Trophoblast cell (in vitro differentiated cells and primary cell): ENCODE results near the gene CEP83.

ENCODE experiments used
- DNase-seq, 2 donors: peaks; one replicate each; pipeline ENCODE4 v3.0.0-alpha.2; 2016
- H2AFZ ChIP-seq: 2 replicates; pipeline ENCODE4 v1.6.1; 2013; ENCODE audit warnings: low read length, moderate library complexity, mild to moderate bottlenecking; ENCODE audit not compliant: insufficient read depth, poor library complexity
- H2AK5ac ChIP-seq: 2 replicates; pipeline ENCODE4 v1.6.1; 2013; ENCODE audit warnings: mild to moderate bottlenecking, low read length
- H2BK120ac ChIP-seq: 2 replicates; pipeline ENCODE4 v1.6.1; 2013; ENCODE audit warnings: low read length, mild to moderate bottlenecking, moderate library complexity; ENCODE audit not compliant: insufficient read depth, poor library complexity
- H2BK12ac ChIP-seq: 2 replicates; pipeline ENCODE4 v1.6.1; 2013; ENCODE audit warnings: mild to moderate bottlenecking, low read length, moderate library complexity
- H2BK5ac ChIP-seq: 2 replicates; pipeline ENCODE4 v1.6.1; 2013; ENCODE audit warnings: low read length, low read depth, moderate library complexity, mild to moderate bottlenecking; ENCODE audit not compliant: poor library complexity
- H3K14ac ChIP-seq: 2 replicates; pipeline ENCODE4 v1.6.1; 2013; ENCODE audit warnings: mild to moderate bottlenecking, low read length
- H3K18ac ChIP-seq: 2 replicates; pipeline ENCODE4 v1.6.1; 2013; ENCODE audit warnings: mild to moderate bottlenecking, low read length
- H3K23ac ChIP-seq: 2 replicates; pipeline ENCODE4 v1.6.1; 2013; ENCODE audit warnings: low read length
- H3K27ac ChIP-seq: 2 replicates; pipeline ENCODE4 v1.5.1; 2013; ENCODE audit warnings: low read depth, mild to moderate bottlenecking, inconsistent platforms, low read length, moderate library complexity
- H3K27me3 ChIP-seq: 2 replicates; pipeline ENCODE4 v1.6.1; 2013; ENCODE audit warnings: inconsistent platforms, mild to moderate bottlenecking, low read length, moderate library complexity; ENCODE audit not compliant: insufficient read depth
- H3K36me3 ChIP-seq, 2 experiments: 1 replicate in 1 of 2; 2 replicates in 1 of 2; pipeline ENCODE4 v1.6.1; 2013; ENCODE audit warnings: low read length in 2 of 2, mild to moderate bottlenecking in 2 of 2, moderate library complexity in 1 of 2; ENCODE audit not compliant: insufficient read depth in 2 of 2, control insufficient read depth in 1 of 2
- H3K4ac ChIP-seq: 2 replicates; pipeline ENCODE4 v1.6.1; 2013; ENCODE audit warnings: low read depth, mild to moderate bottlenecking, low read length, moderate library complexity
- H3K4me1 ChIP-seq, 2 experiments: 1 replicate in 1 of 2; 2 replicates in 1 of 2; pipeline ENCODE4 v1.6.1; 2013; ENCODE audit warnings: low read length in 2 of 2, mild to moderate bottlenecking in 2 of 2, moderate library complexity in 1 of 2; ENCODE audit not compliant: insufficient read depth in 2 of 2, control insufficient read depth in 1 of 2
- H3K4me2 ChIP-seq: 2 replicates; pipeline ENCODE4 v1.6.1; 2013; ENCODE audit warnings: inconsistent platforms, mild to moderate bottlenecking, low read length, moderate library complexity
- H3K4me3 ChIP-seq: 2 replicates; pipeline ENCODE4 v1.5.1; 2013; ENCODE audit warnings: mild to moderate bottlenecking, low read depth, low read length, inconsistent platforms
- H3K79me1 ChIP-seq: one replicate; pipeline ENCODE4 v1.6.1; 2013; ENCODE audit warnings: low read length
- H3K79me2 ChIP-seq: 2 replicates; pipeline ENCODE4 v1.6.1; 2013; ENCODE audit warnings: low read length, mild to moderate bottlenecking; ENCODE audit not compliant: control insufficient read depth, insufficient read depth, poor library complexity
- H3K9ac ChIP-seq: 2 replicates; pipeline ENCODE4 v1.6.1; 2013; ENCODE audit warnings: mild to moderate bottlenecking, low read length
- H3K9me3 ChIP-seq: 2 replicates; pipeline ENCODE4 v1.6.1; 2013; ENCODE audit warnings: low read depth, mild to moderate bottlenecking, control low read depth, inconsistent platforms, low read length; ENCODE audit not compliant: insufficient read depth
- H4K12ac ChIP-seq: 2 replicates; pipeline ENCODE4 v1.6.1; 2013; ENCODE audit warnings: low read depth, mild to moderate bottlenecking, low read length, moderate library complexity
- H4K8ac ChIP-seq: 2 replicates; pipeline ENCODE4 v1.6.1; 2013; ENCODE audit warnings: low read depth, mild to moderate bottlenecking, low read length, moderate library complexity
- H4K91ac ChIP-seq: one replicate; pipeline ENCODE4 v1.6.1; 2013; ENCODE audit warnings: low read depth, mild to moderate bottlenecking, low read length, moderate library complexity
- WGBS: extraction: QIAGEN DNeasy Blood & Tissue Kit; methylation state at CpG from one replicate; pipeline ENCODE4 v1.1.7; 2013; ENCODE audit warnings: missing lambda C conversion rate; ENCODE audit not compliant: insufficient read length, insufficient coverage; ENCODE audit errors: extremely low coverage; 5-methylcytosine and 5-hydroxymethylcytosine counted together

The CEP83 gene

GRCh38 chr12:94308612-94309011 is 151.1 kb downstream of the CEP83 start:
- no peak overlapping the region for H3K23ac ChIP-seq
- no peaks in the 10 kb centered on the region for H3K9me3 ChIP-seq
- no peak overlapping the region for H2BK120ac ChIP-seq
- H4K8ac ChIP-seq: no peak overlapping the region
- H2BK5ac ChIP-seq: no peak overlapping the region
- WGBS: no CpG with 5 or more reads among the region's 2 CpGs
- H3K27ac ChIP-seq: no peak overlapping the region
- no peak overlapping the region for H2AK5ac ChIP-seq
- H3K18ac ChIP-seq: no peak overlapping the region
- no peak overlapping the region for H4K12ac ChIP-seq
- H3K36me3 ChIP-seq: peaks cover 0 to 2% of the 10 kb centered on the region in 2 experiments
- H3K4me3 ChIP-seq: no peak overlapping the region
- no peak overlapping the region for H3K14ac ChIP-seq
- H3K79me1 ChIP-seq: peaks cover 7% of the 10 kb centered on the region
- no peak overlapping the region for H2AFZ ChIP-seq
- H3K4me2 ChIP-seq: no peak overlapping the region
- no peak overlapping the region for H3K4ac ChIP-seq
- H3K27me3 ChIP-seq: no peaks in the 10 kb centered on the region
- no peaks in the 10 kb centered on the region for H3K79me2 ChIP-seq
- no peak overlapping the region for H4K91ac ChIP-seq
- no peak overlapping the region for H2BK12ac ChIP-seq
- H3K9ac ChIP-seq: no peak overlapping the region
- no peak for DNase-seq
- H3K4me1 ChIP-seq: peaks cover 3 to 9% of the 10 kb centered on the region in 2 experiments

GRCh38 chr12:94305130-94305957 is 154.3 kb downstream of the CEP83 start:
- H4K8ac ChIP-seq: peak overlapping the region; percentile 62
- H3K9ac ChIP-seq: no peak overlapping the region
- peaks cover 7% of the 10 kb centered on the region for H3K79me1 ChIP-seq
- DNase-seq: no peak
- peak overlapping the region; percentile 64 for H3K18ac ChIP-seq
- H4K12ac ChIP-seq: no peak overlapping the region
- H2AK5ac ChIP-seq: no peak overlapping the region
- peak overlapping the region; percentile 83 for H3K27ac ChIP-seq
- H3K4me1 ChIP-seq: peaks cover 5 to 11% of the 10 kb centered on the region in 2 experiments
- peak overlapping the region; percentile 56 for H2BK120ac ChIP-seq
- no peak overlapping the region for H3K4me3 ChIP-seq
- peak overlapping the region; percentile 78 for H2BK5ac ChIP-seq
- no peak overlapping the region for H3K23ac ChIP-seq
- H3K27me3 ChIP-seq: no peaks in the 10 kb centered on the region
- H3K79me2 ChIP-seq: no peaks in the 10 kb centered on the region
- no CpG with 5 or more reads among the region's 9 CpGs for WGBS
- peak overlapping the region; percentile 73 for H2BK12ac ChIP-seq
- H3K9me3 ChIP-seq: no peaks in the 10 kb centered on the region
- H3K36me3 ChIP-seq: no peaks in the 10 kb centered on the region
- no peak overlapping the region for H4K91ac ChIP-seq
- H3K14ac ChIP-seq: peak overlapping the region; percentile 60
- H3K4me2 ChIP-seq: peak overlapping the region; percentile 45
- H2AFZ ChIP-seq: no peak overlapping the region
- no peak overlapping the region for H3K4ac ChIP-seq

DNA sequence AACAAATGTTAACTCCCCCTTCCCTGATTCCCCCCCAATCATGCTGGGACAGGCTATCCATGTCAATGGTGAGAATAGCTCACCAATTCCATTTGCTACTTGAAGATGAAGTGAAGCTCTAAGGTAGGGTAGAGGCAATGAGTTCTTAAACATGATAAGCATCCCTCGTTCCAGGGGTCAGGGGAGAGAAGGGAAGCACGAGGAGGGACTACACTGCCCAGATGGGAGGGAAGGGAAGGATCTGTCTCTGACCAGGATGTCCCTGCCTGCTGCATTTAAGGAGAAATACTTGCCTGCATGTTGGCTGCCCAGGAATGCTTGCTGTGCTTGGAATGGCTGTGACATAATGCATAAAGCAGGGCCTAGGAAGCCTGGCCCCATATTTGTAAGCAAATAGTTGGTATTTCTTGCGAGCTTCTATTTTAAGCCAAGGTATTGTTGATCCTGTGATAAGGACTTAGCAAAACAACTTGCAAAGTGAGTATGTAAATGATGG is 155.1 kb downstream of the CEP83 start:
- no CpG with 5 or more reads among the region's 3 CpGs for WGBS
- H3K9me3 ChIP-seq: no peaks in the 10 kb centered on the region

GRCh38 chr12:94304012-94304411 is 155.7 kb downstream of the CEP83 start:
- H3K9me3 ChIP-seq: no peaks in the 10 kb centered on the region
- H4K8ac ChIP-seq: peak overlapping the region; percentile 26
- H2AK5ac ChIP-seq: no peak overlapping the region
- H2BK120ac ChIP-seq: peak overlapping the region; percentile 71
- no peak overlapping the region for H3K18ac ChIP-seq
- no peak overlapping the region for H2BK5ac ChIP-seq
- H3K27ac ChIP-seq: peak overlapping the region; percentile 59
- H3K36me3 ChIP-seq: no peaks in the 10 kb centered on the region
- no peak for DNase-seq
- no peaks in the 10 kb centered on the region for H3K27me3 ChIP-seq
- H3K23ac ChIP-seq: no peak overlapping the region
- H4K12ac ChIP-seq: no peak overlapping the region
- no peak overlapping the region for H3K4me2 ChIP-seq
- no CpG with 5 or more reads among the region's 1 CpG for WGBS
- H3K14ac ChIP-seq: peak overlapping the region; percentile 65
- peaks cover 5 to 15% of the 10 kb centered on the region in 2 experiments for H3K4me1 ChIP-seq
- H3K79me1 ChIP-seq: peaks cover 7% of the 10 kb centered on the region
- no peak overlapping the region for H3K4ac ChIP-seq
- H2BK12ac ChIP-seq: peak overlapping the region; percentile 68
- peak overlapping the region; percentile 72 for H4K91ac ChIP-seq
- no peaks in the 10 kb centered on the region for H3K79me2 ChIP-seq
- no peak overlapping the region for H3K9ac ChIP-seq
- no peak overlapping the region for H2AFZ ChIP-seq
- H3K4me3 ChIP-seq: no peak overlapping the region

More for the DNA sequence above, 155.1 kb downstream of the CEP83 start:
- no peak overlapping the region for H4K8ac ChIP-seq
- peak; percentile 93 to 98 for DNase-seq
- no peak overlapping the region for H4K12ac ChIP-seq
- H3K4me2 ChIP-seq: no peak overlapping the region
- H2BK5ac ChIP-seq: no peak overlapping the region
- H2AFZ ChIP-seq: no peak overlapping the region
- no peak overlapping the region for H2AK5ac ChIP-seq
- H3K79me1 ChIP-seq: peaks cover 7% of the 10 kb centered on the region
- no peak overlapping the region for H3K27ac ChIP-seq
- no peak overlapping the region for H2BK120ac ChIP-seq
- H4K91ac ChIP-seq: no peak overlapping the region
- H3K4me3 ChIP-seq: no peak overlapping the region
- H3K36me3 ChIP-seq: no peaks in the 10 kb centered on the region
- H3K4ac ChIP-seq: no peak overlapping the region
- H3K14ac ChIP-seq: no peak overlapping the region
- no peak overlapping the region for H3K23ac ChIP-seq
- H3K4me1 ChIP-seq: peaks cover 5 to 15% of the 10 kb centered on the region in 2 experiments
- no peak overlapping the region for H2BK12ac ChIP-seq
- no peaks in the 10 kb centered on the region for H3K27me3 ChIP-seq
- H3K79me2 ChIP-seq: no peaks in the 10 kb centered on the region
- no peak overlapping the region for H3K18ac ChIP-seq
- H3K9ac ChIP-seq: no peak overlapping the region
